ENCODE results near the gene AP1B1. TPM values are rescaled to one million over a fixed set of nuclear protein-coding genes. Genes with fewer than 3 reads are reported as not detected.

AP1B1 gene
- total RNA-seq, 1 experiment from 2014 or later = 69.5 TPM

DNA sequence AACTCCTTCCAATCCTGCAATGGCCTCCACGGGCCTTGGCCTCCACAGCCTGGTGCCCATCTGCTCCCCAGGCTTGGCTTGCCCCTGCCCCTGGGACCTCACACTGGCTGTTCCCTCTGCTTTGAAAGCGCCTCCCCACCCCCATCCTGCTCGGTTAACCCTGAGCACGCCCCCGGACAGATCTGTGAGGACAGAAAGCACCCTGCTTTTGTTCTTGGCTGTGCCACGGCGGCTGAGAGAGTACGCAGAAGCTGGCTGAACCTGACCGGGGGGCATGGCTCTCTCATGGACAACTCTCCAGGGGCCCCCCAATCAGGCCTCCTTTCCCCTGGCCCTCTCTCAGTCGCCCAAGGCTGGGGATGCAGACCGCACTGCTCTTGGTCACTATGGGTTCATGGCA is 52.7 kb downstream of the AP1B1 start:
- Mint-ChIP-seq H3K4me1 (ENCODE audit: insufficient read depth, unreplicated experiment) (peaks cover 16% of the 10 kb centered on the region), H3K36me3 (ENCODE audit: insufficient read depth, unreplicated experiment) (peaks cover 35% of the 10 kb centered on the region), H3K27ac (ENCODE audit: low read depth, unreplicated experiment) (no peak overlapping the region), H3K27me3 (ENCODE audit: insufficient read depth, unreplicated experiment) (no peaks in the 10 kb centered on the region), H3K4me3 (ENCODE audit: unreplicated experiment) (no peak overlapping the region), H3K9me3 (ENCODE audit: unreplicated experiment) (no peaks in the 10 kb centered on the region)
- BruUV-seq (replicated peaks) = no TSS peak
- intact Hi-C loops (cut with micrococcal nuclease) = no loop called here
- no peak for DNase-seq (ENCODE audit: unreplicated experiment)
- TF ChIP-seq, protein P1, sequence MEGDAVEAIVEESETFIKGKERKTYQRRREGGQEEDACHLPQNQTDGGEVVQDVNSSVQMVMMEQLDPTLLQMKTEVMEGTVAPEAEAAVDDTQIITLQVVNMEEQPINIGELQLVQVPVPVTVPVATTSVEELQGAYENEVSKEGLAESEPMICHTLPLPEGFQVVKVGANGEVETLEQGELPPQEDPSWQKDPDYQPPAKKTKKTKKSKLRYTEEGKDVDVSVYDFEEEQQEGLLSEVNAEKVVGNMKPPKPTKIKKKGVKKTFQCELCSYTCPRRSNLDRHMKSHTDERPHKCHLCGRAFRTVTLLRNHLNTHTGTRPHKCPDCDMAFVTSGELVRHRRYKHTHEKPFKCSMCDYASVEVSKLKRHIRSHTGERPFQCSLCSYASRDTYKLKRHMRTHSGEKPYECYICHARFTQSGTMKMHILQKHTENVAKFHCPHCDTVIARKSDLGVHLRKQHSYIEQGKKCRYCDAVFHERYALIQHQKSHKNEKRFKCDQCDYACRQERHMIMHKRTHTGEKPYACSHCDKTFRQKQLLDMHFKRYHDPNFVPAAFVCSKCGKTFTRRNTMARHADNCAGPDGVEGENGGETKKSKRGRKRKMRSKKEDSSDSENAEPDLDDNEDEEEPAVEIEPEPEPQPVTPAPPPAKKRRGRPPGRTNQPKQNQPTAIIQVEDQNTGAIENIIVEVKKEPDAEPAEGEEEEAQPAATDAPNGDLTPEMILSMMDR (IDR thresholded peaks at IDR 0.05; ENCODE audit: unreplicated experiment) = no peak
- ChIA-PET POLR2A (no interaction called here), CTCF (no interaction called here)

DNA sequence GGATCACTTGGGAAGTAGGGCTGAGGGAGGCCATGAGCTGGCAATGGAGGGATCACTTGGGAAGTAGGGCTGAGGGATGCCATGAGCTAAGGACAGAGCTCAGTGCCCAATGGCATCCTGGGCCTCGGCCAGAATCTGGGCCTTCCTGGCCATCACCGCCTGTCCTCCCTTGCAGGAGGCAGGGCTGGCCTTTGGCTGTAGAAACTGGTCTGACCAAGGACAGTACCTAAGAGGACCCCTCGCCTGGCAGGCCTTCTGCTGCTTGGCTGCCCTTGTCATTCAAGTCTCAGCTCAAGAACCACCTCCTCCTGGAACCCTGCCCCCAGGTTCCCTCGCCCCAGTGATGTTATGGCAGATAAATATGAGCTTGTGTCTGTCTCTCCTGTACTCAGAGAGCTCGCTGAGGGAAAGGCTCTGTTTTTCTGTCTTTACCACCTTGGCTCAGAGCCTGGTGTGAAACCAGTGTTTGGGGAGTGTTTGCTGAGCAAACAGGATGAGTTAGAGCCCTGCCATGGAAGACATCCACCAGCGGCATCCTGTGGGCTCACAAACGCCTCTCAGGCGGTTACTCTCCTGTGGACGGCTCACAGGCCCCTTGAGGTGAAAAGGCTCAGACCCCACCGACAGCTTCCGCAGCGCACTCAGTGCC is 53.5 kb downstream of the AP1B1 start:
- DNase-seq (ENCODE audit: unreplicated experiment) = no peak
- intact Hi-C loops (cut with micrococcal nuclease) = no loop called here
- BruUV-seq (replicated peaks) = no TSS peak
- Mint-ChIP-seq H3K36me3 (ENCODE audit: insufficient read depth, unreplicated experiment) (peaks cover 42% of the 10 kb centered on the region), H3K27me3 (ENCODE audit: insufficient read depth, unreplicated experiment) (no peaks in the 10 kb centered on the region), H3K4me3 (ENCODE audit: unreplicated experiment) (no peak overlapping the region), H3K9me3 (ENCODE audit: unreplicated experiment) (no peaks in the 10 kb centered on the region), H3K4me1 (ENCODE audit: insufficient read depth, unreplicated experiment) (peaks cover 11% of the 10 kb centered on the region), H3K27ac (ENCODE audit: low read depth, unreplicated experiment) (no peak overlapping the region)
- ChIA-PET CTCF (interaction anchor here (0.6 to 0.7 kb wide), 2 partner anchors 413 to 1002 kb away, joined by 3 read pairs; no protein-coding TSS in a partner anchor), POLR2A (interaction anchor here (1.0 to 1.4 kb wide), 2 partner anchors 12 to 14 kb away, joined by 3 to 4 read pairs; no protein-coding TSS in a partner anchor)
- TF ChIP-seq, protein P1 (IDR thresholded peaks at IDR 0.05; ENCODE audit: unreplicated experiment) = no peak

- TF ChIP-seq, protein P1 (IDR thresholded peaks at IDR 0.05; ENCODE audit: unreplicated experiment) = no peak
- POLR2A ChIA-PET = interaction anchor here (1.0 to 1.4 kb wide), 2 partner anchors 12 to 13 kb away, joined by 3 to 4 read pairs; no protein-coding TSS in a partner anchor
- Mint-ChIP-seq H3K27ac (ENCODE audit: low read depth, unreplicated experiment) (no peak overlapping the region), H3K4me3 (ENCODE audit: unreplicated experiment) (no peak overlapping the region), H3K4me1 (ENCODE audit: insufficient read depth, unreplicated experiment) (peaks cover 4% of the 10 kb centered on the region), H3K27me3 (ENCODE audit: insufficient read depth, unreplicated experiment) (no peaks in the 10 kb centered on the region), H3K9me3 (ENCODE audit: unreplicated experiment) (no peaks in the 10 kb centered on the region), H3K36me3 (ENCODE audit: insufficient read depth, unreplicated experiment) (peaks cover 43% of the 10 kb centered on the region)
- CTCF ChIA-PET = interaction anchor here (0.6 to 0.7 kb wide), 2 partner anchors 414 to 1003 kb away, joined by 3 read pairs; no protein-coding TSS in a partner anchor
- BruUV-seq (replicated peaks) = no TSS peak
- no peak for DNase-seq (ENCODE audit: unreplicated experiment)
- intact Hi-C loops (cut with micrococcal nuclease) = no loop called here
These were observed 54.2 kb downstream of the AP1B1 start for GRCh38 chr22:29334148-29334547.

- H3K4me1 Mint-ChIP-seq (ENCODE audit: insufficient read depth, unreplicated experiment) = peaks cover 5% of the 10 kb centered on the region
- TF ChIP-seq, protein P1 (IDR thresholded peaks at IDR 0.05; ENCODE audit: unreplicated experiment) = no peak
- H3K27ac Mint-ChIP-seq (ENCODE audit: low read depth, unreplicated experiment) = no peak overlapping the region
- ChIA-PET CTCF (interaction anchor here (0.5 kb wide), 1 partner anchor 47 kb away, joined by 3 read pairs; no protein-coding TSS in a partner anchor), POLR2A (no interaction called here)
- H3K27me3 Mint-ChIP-seq (ENCODE audit: insufficient read depth, unreplicated experiment) = no peaks in the 10 kb centered on the region
- no peak overlapping the region for H3K4me3 Mint-ChIP-seq (ENCODE audit: unreplicated experiment)
- BruUV-seq (replicated peaks) = no TSS peak
- intact Hi-C loops (cut with micrococcal nuclease) = no loop called here
- H3K9me3 Mint-ChIP-seq (ENCODE audit: unreplicated experiment) = no peaks in the 10 kb centered on the region
- peaks cover 36% of the 10 kb centered on the region for H3K36me3 Mint-ChIP-seq (ENCODE audit: insufficient read depth, unreplicated experiment)
- no peak for DNase-seq (ENCODE audit: unreplicated experiment)
These were observed 55.4 kb downstream of the AP1B1 start for GRCh38 chr22:29332886-29333496.

All from MCF 10A (cell line).